HepG2 (cell line): ENCODE data around the gene RBP4. TPM values are rescaled to one million over a fixed set of nuclear protein-coding genes. Genes with fewer than 3 reads are reported as not detected.

Experiments
- ARHGAP35 ChIP-seq: sonication (generic); formaldehyde crosslinking; IDR thresholded peaks from 2 replicates; pipeline ENCODE4 v1.9.0; 2022; ENCODE audit warnings: mild to moderate bottlenecking, inconsistent platforms, moderate library complexity, missing genetic modification reagents, borderline replicate concordance
- ATF7 ChIP-seq, 2 experiments: fragments of 450-650 bp in 1 of 2; sonication (generic) in 1 of 2; formaldehyde crosslinking in 1 of 2; IDR thresholded peaks; 2 replicates each; pipeline versions ENCODE4 v1.4.0 to v1.6.1; 2016 to 2020; ENCODE audit warnings: antibody characterized with exemption in 1 of 2, mild to moderate bottlenecking in 1 of 2, missing genetic modification reagents in 1 of 2
- CHD4 ChIP-seq: fragments of 200-600 bp; sonication (generic); IDR thresholded peaks from 2 replicates; pipeline ENCODE4 v1.7.0; 2017; ENCODE audit warnings: mild to moderate bottlenecking, low read length, borderline replicate concordance
- HHEX ChIP-seq: IDR thresholded peaks from 2 replicates; pipeline ENCODE4 v1.6.1; 2016; ENCODE audit warnings: control low read depth
- NFKBIZ ChIP-seq: IDR thresholded peaks from 2 replicates; pipeline ENCODE4 v1.6.1; 2018; ENCODE audit warnings: missing genetic modification reagents, missing compliant biosample characterization
- NPAS2 ChIP-seq: sonication (generic); formaldehyde crosslinking; IDR thresholded peaks from 2 replicates; pipeline ENCODE4 v1.8.0; 2022; ENCODE audit warnings: mild to moderate bottlenecking, missing genetic modification reagents, borderline replicate concordance
- NR2C2 ChIP-seq: sonication (generic); formaldehyde crosslinking; IDR thresholded peaks from 2 replicates; pipeline ENCODE4 v1.4.0; 2020; ENCODE audit warnings: missing genetic modification reagents, mild to moderate bottlenecking, moderate library complexity, borderline replicate concordance
- YY1 ChIP-seq: IDR thresholded peaks from 2 replicates; pipeline ENCODE4 v1.6.1; 2011; ENCODE audit warnings: low read length, low read depth, moderate library complexity, mild to moderate bottlenecking; ENCODE audit not compliant: insufficient read depth, insufficient replicate concordance
- ZNF143 ChIP-seq: sonication (generic); formaldehyde crosslinking; IDR thresholded peaks from 2 replicates; pipeline ENCODE4 v1.4.0; 2020; ENCODE audit warnings: missing genetic modification reagents
- ZNF207 ChIP-seq: fragments of 450-650 bp; IDR thresholded peaks from 2 replicates; pipeline ENCODE4 v1.6.1; 2016; ENCODE audit warnings: antibody characterized with exemption, borderline replicate concordance
- ZNF253 ChIP-seq: sonication (generic); formaldehyde crosslinking; IDR thresholded peaks from 2 replicates; pipeline ENCODE4 v1.8.0; 2022; ENCODE audit warnings: mild to moderate bottlenecking, missing genetic modification reagents, borderline replicate concordance
- ZNF34 ChIP-seq: sonication (generic); formaldehyde crosslinking; IDR thresholded peaks from 2 replicates; pipeline ENCODE4 v1.4.0; 2020; ENCODE audit warnings: mild to moderate bottlenecking, missing genetic modification reagents, borderline replicate concordance
- ZNF441 ChIP-seq: sonication (generic); formaldehyde crosslinking; IDR thresholded peaks from 2 replicates; pipeline ENCODE4 v1.7.0; 2021; ENCODE audit warnings: missing genetic modification reagents, borderline replicate concordance
- ZNF782 ChIP-seq: sonication (generic); formaldehyde crosslinking; IDR thresholded peaks from 2 replicates; pipeline ENCODE4 v1.4.0; 2020; ENCODE audit warnings: missing genetic modification reagents, mild to moderate bottlenecking, borderline replicate concordance
- polyA plus RNA-seq, 8 experiments: library from polyadenylated mRNA; depleted of rRNA in 3 of 8; stranded (reverse) in 7 of 8; unstranded in 1 of 8; fragments of >200 nt; fragmentation: Illumina TruSeq in 4 of 8; extraction: Trizol in 4 of 8; gene quantifications; 2 replicates each; pipeline versions ENCODE4 v1.2.1 to v1.2.3, GENCODE V29; 2011 to 2016; ENCODE audit warnings: low read depth in 4 of 8, missing spikeins in 1 of 8, mixed read lengths in 1 of 8; ENCODE audit not compliant: insufficient read depth in 1 of 8
- total RNA-seq, 5 experiments: library from RNA; depleted of rRNA; stranded (reverse); fragments of >200 nt; fragmentation: Illumina TruSeq; extraction: Trizol; gene quantifications; 2 replicates each; pipeline ENCODE4 v1.2.3, GENCODE V29; 2016; ENCODE audit warnings: low read depth in 1 of 5
- TF ChIP-seq, protein P1 (sequence below), 2 experiments: sonication (generic) in 1 of 2; formaldehyde crosslinking in 1 of 2; IDR thresholded peaks; 2 replicates each; pipeline versions ENCODE4 v1.4.0 to v1.6.1; 2018 to 2020; ENCODE audit warnings: missing genetic modification reagents in 2 of 2, borderline replicate concordance in 1 of 2, low read depth in 1 of 2, mild to moderate bottlenecking in 1 of 2, missing biosample characterization in 1 of 2
- TF ChIP-seq, protein P2 (sequence below): sonication (generic); formaldehyde crosslinking; IDR thresholded peaks from 2 replicates; pipeline ENCODE4 v1.8.0; 2022; ENCODE audit warnings: low read depth, missing genetic modification reagents
- TF ChIP-seq, protein P3 (sequence below): sonication (generic); formaldehyde crosslinking; conservative IDR thresholded peaks from 2 replicates; pipeline ENCODE4 v1.8.0; 2022; ENCODE audit warnings: missing genetic modification reagents
- TF ChIP-seq, protein P4 (sequence below): sonication (generic); formaldehyde crosslinking; IDR thresholded peaks from 2 replicates; pipeline ENCODE4 v1.8.1; 2022; ENCODE audit warnings: low read depth, mild to moderate bottlenecking, missing genetic modification reagents
- TF ChIP-seq, protein P5 (sequence below): sonication (generic); formaldehyde crosslinking; IDR thresholded peaks from 2 replicates; pipeline ENCODE4 v1.9.0; 2021; ENCODE audit warnings: missing genetic modification reagents, mild to moderate bottlenecking, borderline replicate concordance

RBP4 gene
- total and polyA plus RNA-seq, 2 of the 13 experiments (the other 11 are each of a cell fraction or from before 2014, with no cell fraction given): 642 to 931 TPM

DNA sequence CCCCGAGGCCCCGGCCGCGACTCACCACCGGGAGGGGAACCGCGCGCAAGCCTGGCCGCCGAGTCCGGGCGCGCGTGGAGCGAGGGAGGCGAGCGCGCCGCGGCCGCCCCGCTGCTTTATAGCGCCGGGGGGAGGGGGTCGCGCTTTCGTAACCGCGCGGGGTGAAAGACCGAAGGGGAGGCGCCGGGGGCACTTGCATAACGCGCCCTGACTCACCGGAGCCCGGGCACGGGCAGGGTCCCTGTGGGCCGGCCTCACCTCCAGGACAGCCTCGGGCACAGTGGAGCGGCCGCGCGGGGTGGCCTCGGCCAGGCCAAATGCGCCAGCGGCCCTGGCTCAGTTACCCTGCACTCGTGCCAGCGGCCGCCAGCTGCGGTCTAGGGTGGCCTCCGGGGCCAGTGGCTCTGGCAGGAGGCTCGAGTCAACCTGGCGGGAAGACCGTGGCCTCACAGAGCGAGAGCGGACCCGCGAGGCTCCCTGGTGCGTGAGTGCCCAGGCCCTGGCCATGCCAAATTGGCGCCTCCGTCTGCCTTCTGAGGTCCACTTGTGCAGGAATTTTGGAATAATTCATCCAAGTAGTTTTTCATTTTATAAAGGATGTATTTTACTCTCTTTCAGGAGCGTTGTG lies at the start of gene RBP4 (continued):
- TF ChIP-seq ZNF34 (CRISPR knock-in tag) (no peak), YY1 (peak; percentile 72), HHEX (CRISPR knock-in tag) (no peak), ZNF143 (CRISPR knock-in tag) (no peak), ATF7 (IDR thresholded peaks at IDR 0.05) (no peak), ATF7 (CRISPR knock-in tag; IDR thresholded peaks at IDR 0.05) (no peak), ZNF441 (CRISPR knock-in tag) (no peak; the same call in 1 of the 2 replicates), ZNF782 (CRISPR knock-in tag) (peak; percentile 91), ZNF207 (no peak), ZNF253 (0 out of 2 replicates have a peak, but pooled peaks have one; percentile 63), ARHGAP35 (CRISPR knock-in tag) (peak; percentile 72), NPAS2 (CRISPR knock-in tag) (no peak), NR2C2 (CRISPR knock-in tag) (peak; percentile 80), NFKBIZ (CRISPR knock-in tag) (peak; percentile 72; the same call in 1 of the 2 replicates), CHD4 (0 out of 2 replicates have a peak, but pooled peaks have one; percentile 41)
- TF ChIP-seq, protein P1, sequence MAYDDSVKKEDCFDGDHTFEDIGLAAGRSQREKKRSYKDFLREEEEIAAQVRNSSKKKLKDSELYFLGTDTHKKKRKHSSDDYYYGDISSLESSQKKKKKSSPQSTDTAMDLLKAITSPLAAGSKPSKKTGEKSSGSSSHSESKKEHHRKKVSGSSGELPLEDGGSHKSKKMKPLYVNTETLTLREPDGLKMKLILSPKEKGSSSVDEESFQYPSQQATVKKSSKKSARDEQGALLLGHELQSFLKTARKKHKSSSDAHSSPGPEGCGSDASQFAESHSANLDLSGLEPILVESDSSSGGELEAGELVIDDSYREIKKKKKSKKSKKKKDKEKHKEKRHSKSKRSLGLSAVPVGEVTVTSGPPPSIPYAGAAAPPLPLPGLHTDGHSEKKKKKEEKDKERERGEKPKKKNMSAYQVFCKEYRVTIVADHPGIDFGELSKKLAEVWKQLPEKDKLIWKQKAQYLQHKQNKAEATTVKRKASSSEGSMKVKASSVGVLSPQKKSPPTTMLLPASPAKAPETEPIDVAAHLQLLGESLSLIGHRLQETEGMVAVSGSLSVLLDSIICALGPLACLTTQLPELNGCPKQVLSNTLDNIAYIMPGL (CRISPR knock-in tag; IDR thresholded peaks at IDR 0.05; ENCODE audit: borderline replicate concordance in 1 of 2, low read depth in 1 of 2): peak in 1 of 2 experiments; percentile 81; a peak in 3 of 4 replicates
- TF ChIP-seq, protein P2, sequence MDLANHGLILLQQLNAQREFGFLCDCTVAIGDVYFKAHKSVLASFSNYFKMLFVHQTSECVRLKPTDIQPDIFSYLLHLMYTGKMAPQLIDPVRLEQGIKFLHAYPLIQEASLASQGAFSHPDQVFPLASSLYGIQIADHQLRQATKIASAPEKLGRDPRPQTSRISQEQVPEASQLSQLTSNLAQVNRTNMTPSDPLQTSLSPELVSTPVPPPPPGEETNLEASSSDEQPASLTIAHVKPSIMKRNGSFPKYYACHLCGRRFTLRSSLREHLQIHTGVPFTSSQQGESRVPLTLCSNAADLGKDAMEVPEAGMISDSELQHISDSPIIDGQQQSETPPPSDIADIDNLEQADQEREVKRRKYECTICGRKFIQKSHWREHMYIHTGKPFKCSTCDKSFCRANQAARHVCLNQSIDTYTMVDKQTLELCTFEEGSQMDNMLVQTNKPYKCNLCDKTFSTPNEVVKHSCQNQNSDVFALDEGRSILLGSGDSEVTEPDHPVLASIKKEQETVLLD: peak; percentile 68
- TF ChIP-seq, protein P3, sequence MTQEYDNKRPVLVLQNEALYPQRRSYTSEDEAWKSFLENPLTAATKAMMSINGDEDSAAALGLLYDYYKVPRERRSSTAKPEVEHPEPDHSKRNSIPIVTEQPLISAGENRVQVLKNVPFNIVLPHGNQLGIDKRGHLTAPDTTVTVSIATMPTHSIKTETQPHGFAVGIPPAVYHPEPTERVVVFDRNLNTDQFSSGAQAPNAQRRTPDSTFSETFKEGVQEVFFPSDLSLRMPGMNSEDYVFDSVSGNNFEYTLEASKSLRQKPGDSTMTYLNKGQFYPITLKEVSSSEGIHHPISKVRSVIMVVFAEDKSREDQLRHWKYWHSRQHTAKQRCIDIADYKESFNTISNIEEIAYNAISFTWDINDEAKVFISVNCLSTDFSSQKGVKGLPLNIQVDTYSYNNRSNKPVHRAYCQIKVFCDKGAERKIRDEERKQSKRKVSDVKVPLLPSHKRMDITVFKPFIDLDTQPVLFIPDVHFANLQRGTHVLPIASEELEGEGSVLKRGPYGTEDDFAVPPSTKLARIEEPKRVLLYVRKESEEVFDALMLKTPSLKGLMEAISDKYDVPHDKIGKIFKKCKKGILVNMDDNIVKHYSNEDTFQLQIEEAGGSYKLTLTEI (CRISPR knock-in tag): no peak
- TF ChIP-seq, protein P4, sequence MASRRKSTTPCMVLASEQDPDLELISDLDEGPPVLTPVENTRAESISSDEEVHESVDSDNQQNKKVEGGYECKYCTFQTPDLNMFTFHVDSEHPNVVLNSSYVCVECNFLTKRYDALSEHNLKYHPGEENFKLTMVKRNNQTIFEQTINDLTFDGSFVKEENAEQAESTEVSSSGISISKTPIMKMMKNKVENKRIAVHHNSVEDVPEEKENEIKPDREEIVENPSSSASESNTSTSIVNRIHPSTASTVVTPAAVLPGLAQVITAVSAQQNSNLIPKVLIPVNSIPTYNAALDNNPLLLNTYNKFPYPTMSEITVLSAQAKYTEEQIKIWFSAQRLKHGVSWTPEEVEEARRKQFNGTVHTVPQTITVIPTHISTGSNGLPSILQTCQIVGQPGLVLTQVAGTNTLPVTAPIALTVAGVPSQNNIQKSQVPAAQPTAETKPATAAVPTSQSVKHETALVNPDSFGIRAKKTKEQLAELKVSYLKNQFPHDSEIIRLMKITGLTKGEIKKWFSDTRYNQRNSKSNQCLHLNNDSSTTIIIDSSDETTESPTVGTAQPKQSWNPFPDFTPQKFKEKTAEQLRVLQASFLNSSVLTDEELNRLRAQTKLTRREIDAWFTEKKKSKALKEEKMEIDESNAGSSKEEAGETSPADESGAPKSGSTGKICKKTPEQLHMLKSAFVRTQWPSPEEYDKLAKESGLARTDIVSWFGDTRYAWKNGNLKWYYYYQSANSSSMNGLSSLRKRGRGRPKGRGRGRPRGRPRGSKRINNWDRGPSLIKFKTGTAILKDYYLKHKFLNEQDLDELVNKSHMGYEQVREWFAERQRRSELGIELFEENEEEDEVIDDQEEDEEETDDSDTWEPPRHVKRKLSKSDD: peak; percentile 89; the same call in 1 of the 2 replicates
- TF ChIP-seq, protein P5, sequence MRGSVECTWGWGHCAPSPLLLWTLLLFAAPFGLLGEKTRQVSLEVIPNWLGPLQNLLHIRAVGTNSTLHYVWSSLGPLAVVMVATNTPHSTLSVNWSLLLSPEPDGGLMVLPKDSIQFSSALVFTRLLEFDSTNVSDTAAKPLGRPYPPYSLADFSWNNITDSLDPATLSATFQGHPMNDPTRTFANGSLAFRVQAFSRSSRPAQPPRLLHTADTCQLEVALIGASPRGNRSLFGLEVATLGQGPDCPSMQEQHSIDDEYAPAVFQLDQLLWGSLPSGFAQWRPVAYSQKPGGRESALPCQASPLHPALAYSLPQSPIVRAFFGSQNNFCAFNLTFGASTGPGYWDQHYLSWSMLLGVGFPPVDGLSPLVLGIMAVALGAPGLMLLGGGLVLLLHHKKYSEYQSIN (CRISPR knock-in tag): no peak
